Stimulated activated CD8-positive, alpha-beta memory T cell treated with anti-CD3 and anti-CD28 coated beads, Interleukin-7, amount 100 ng/mL, for 48 hours (primary cell): Measurements from ENCODE around the gene RNF149.
A peak's percentile ranks its signal among the peaks of the same experiment; 100 is the strongest.
"Not testable (repeated sequence)": the region's sequence is repeated elsewhere in the genome, so short reads cannot be mapped to it uniquely, and the experiment has no call there.

ENCODE experiments used
- DNase-seq, 2 donors: peaks; one replicate each; pipeline ENCODE4 v3.0.0-alpha.2; 2020; ENCODE audit warnings: low read depth in 1 of 2; ENCODE audit errors: extremely low read depth in 1 of 2

Gene RNF149

DNA sequence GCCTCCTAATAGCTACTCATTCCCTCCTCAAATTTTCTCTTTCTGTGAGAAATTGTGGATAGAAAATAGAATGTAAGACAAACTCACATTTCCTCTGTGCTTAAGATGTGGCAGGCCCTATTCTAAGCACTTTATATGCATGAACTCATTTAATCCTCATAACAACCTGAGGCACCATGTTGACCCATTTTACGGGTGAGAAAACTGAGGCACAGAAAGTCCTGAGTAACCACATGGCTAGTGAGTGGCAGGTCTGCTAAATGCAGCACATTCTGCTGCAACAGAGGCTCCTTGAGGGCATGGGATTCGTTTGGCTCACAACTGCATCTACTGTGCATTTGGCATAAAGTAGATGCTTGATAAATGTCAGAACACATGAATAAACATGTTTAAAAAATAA, 22.7 kb upstream of the RNF149 start:
- no peak for DNase-seq

DNA sequence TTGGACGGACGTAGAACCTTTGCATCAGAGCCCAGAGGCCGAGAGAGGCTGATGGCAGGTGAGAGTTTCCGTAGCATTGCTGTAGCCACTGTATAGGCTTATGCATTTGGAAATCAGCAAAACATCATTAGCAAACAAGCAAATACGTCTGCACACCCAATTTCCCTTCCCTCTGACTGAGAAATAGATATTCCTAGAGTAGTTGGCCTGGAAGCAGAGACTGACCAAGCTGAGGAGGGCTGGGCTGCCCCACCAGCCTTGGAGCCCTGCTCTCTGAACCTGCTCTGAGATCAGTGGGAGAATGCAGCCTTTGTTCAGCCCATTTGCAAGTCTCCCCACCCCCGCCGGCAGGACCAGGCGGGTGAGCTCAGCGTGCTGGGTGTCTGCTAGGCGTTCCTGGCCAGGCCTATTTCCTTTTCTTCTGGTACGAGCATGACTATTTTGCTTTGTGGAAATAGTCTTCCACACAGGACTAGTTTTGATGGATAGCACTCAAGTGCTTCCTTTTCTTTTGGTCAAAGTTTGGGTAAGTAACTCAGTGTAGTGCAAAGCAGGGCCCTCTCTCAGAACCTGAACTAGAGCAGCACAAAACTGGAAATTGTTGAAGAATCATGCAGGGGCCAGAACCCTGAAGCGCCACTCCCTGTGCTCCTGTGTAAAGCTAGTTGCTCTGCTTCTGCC, 21.9 kb upstream of the RNF149 start:
- peak in 1 of 2 donors; percentile 9 for DNase-seq

DNA sequence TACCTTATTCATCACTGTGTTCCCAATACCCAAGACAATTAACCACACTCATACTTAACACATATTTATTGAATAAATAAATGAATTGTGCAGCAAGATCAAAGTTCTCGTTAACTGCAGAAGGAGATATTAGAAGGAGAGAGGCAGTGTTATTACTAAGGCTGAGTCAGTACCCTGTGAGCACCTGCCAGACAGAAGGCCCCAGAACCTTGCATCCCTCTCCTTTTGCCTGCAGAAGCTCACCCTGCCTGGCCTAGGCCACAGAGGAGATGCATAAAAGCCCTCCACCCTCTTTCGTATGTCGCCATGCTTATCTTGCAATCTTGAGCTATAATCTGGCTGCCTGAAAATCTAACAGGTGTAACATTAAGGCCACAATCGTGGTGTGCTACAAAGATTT, 20.5 kb upstream of the RNF149 start:
- no peak for DNase-seq

DNA sequence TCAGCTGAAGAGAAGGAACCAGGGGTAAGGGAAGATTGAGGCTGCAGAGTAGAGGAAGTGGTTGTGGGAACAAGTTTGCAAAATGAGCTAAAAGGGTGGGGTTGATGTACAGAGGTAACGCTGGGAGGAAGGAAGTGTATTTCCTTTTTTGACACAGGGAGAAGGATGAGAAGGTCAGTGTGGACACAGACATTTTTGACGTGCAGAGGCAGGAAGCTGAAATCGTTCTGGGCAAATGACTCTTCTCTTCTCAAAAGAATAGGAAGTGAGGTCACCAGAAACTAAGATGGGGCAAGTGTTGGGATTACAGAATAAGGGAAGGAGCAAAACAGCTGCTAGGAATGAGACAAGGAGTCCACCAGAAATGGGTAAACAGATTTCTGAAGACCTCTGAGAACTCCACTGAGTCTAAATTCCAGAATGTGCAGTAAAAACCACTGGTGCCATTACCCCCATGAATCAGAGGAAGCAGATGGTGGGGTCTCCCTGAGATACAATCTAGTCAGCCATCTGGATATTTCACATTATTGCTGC, 20.0 kb upstream of the RNF149 start:
- DNase-seq, result no peak

DNA sequence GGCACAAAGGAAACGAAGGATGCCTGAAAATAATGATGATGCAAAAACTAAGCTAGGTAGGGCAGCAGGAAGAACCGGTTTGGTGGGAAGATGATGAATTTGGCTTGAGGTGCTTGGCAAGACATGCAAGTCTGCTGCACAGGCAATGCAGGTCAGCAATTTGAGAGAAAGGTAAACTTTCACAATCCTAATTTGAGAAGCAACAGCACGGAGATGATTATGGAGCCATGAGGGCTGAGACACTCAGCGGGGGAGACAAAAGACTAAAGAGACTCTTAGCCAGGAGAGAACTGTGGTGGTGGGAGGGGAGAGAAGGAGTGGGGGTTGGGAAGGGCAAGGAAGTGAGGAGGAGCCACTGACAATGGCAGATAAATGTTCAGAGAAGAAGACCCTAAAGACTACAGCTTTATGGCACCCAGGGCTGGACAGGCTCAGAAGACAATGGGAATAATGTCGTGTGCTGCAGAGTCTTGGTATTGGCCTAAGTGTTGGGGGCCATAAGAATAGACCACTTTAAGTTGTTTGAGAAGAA, 19.4 kb upstream of the RNF149 start:
- DNase-seq, result no peak

DNA sequence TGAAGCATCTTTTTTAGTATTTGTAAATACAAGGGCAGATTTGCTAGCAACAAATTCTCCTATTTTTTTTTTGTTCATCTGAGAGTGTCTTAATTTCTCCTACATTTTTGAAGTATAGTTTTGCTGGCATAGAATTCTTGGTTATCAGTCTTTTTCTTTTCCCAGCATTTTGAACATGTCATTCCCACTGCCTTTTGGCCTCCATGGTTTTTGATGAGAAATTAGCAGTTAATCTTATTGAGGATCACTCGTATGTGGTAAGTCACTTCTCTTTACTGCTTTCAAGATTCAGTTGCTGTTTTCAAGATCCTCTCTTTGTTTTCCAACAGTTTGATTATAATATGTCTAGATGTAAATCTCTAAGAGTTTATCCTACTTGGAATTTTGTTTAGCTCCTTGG, 16.9 kb upstream of the RNF149 start:
- no peak for DNase-seq

DNA sequence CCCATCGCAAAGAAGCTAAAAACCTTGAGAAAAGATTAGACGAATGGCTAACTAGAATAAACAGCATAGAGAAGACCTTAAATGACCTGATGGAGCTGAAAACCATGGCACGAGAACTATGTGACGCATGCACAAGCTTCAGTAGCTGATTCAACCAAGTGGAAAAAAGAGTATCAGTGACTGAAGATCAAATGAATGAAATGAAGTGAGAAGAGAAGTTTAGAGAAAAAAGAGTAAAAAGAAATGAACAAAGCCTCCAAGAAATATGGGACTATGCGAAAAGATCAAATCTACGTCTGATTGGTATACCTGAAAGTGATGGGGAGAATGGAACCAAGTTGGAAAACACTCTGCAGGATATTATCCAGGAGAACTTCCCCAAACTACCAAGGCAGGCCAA, 8.1 kb upstream of the RNF149 start:
- DNase-seq, result not testable (repeated sequence)

DNA sequence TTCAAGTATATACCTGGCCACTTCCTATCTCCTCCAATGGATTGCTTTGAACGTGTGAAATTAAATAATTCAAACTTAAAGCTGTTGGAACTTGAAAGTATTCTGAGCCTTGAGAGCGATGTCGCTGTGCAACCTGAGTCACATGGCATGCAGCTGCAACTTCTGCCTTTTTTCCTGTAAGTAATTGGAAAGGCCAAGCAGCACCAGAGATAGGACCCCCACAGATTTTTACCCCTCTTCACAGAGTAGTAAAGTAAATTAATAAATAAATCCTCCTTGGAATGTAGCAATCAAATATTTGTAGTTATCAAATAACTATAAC, 3.2 kb upstream of the RNF149 start:
- no peak for DNase-seq

DNA sequence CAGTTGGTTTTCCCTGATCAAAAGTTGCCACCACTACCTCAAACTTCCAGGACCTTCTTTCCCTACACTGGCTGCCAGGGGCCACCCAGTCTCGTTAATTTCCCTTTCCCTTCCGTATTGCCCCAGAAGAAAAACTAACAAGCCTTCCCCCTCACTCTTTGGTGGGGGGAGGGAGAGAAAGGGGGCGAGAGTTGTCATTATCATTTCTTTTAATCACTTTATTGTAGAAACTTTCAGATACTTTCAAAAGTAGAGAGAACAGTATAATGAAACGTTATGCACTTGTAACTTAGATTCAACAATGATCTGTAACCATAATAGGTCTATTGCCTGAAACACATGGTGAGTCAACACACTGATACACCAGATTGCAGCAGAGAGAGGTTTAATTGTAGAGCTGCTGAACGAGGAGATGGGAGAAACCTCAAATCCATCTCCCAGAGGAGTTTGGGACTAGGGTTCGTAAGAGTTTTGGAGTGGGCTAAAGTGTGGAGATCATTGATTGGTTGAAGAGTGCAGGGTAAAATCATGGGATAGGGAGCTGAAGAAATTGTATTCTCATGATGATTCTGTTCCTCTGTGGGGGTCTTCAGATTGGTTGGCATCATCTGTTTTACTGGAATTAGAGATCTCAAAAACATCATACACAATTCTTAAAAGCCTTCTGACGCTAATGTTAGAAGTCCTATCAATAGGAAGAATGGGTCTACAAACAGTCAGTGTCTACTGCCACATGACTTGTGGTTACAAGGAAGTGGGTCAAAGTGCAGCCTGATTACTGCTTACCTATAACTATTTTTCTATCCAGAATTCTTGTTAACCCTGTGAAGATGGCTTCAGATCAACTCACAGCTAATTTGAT, 2.6 kb upstream of the RNF149 start:
- no peak for DNase-seq

DNA sequence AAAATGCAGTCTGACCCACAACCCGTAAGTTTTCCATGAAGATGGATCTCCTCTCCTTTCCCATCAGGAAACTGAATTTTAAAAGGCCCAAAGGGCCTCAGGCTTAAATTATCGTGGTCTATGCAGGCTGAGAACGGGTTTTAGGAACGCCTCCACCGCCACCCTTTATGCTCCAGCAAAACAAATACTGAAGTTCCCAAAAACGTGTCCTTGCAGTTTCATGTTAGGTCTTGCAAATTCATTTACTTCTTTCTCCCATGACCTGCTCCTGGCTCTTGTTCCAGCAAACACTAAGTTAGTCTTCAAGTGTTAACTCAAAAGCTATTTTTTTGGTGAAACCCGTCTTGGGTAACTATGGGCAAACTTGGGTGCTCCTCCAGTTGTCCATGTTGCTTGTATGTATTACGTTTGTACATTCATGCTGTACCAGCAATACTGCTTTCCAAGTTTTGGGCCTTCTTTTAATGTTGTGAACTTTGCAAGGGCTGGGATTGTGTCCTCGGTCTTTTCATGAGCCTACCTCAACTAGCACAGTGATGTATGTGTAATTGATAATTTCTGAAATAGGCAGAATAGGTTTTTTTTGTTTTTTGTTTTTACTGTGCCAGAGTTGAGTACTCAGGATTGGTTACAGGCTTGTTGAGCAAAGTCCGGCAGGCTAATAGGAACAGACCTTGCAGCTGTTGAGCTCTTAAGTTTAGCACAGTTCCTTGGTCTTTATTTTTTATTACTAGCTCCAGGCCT, 1.8 kb upstream of the RNF149 start:
- DNase-seq, result no peak

DNA sequence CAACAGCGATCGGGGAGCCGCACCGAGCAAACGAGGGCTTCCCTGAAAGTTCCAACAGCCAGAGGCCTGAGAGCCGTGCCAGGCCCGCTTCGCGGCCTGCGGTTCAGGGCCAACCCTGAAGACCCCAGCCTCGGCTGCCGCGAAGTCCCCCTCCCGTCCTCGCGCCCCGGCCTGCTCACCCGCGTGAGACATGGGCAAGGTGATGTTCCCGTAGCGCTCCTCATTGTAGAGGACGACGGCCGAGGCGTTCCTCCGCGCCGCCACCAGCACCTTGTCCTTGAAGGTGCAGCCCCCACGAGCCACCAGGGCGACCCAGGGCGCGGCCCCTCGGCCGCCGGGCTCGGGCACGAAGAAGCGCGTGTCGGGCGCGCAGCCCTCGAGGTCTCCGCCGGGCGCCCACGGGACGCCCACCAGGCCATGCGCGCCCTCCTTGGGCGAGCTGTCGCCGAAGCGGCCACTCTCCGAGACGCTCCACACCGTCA, 510 bp downstream of the RNF149 start:
- no peak for DNase-seq

DNA sequence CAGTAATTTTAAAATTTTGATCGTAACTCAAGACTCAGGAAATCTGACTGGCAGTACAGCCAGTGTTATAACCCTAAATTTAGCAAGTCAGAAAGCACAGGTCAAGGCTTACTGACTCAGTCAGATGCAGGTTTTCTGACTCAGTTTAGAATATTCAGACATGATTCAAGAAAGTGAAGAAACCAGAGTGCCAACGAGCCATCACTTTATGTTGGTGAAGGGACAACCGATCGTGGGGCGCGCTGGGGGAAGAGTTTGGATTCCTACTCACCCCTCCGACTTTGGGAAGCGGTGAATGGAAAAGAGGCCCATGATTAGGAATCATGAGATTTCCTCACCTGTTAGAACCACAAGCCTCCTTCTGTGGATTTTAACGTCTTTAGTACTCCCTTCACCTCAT, 998 bp downstream of the RNF149 start:
- DNase-seq, result no peak

DNA sequence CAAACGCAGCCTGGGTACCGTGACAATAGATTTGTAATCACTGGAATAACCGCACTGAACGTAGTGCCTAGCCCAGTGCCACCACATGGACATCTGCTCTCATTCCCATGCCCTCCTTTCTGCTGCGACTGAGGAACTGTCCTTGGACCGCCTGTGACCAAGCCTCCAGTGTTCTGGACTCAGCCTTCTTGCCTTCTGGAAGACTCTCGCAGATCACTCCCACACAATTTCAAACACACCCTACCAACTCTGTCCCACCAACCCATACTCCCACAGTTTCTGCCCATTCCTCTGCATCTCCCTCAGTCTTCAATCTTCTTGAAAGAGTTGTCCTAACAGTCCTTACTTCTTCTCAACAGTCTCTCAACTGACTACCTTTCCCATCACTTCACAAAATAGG, 2.1 kb downstream of the RNF149 start:
- no peak for DNase-seq

DNA sequence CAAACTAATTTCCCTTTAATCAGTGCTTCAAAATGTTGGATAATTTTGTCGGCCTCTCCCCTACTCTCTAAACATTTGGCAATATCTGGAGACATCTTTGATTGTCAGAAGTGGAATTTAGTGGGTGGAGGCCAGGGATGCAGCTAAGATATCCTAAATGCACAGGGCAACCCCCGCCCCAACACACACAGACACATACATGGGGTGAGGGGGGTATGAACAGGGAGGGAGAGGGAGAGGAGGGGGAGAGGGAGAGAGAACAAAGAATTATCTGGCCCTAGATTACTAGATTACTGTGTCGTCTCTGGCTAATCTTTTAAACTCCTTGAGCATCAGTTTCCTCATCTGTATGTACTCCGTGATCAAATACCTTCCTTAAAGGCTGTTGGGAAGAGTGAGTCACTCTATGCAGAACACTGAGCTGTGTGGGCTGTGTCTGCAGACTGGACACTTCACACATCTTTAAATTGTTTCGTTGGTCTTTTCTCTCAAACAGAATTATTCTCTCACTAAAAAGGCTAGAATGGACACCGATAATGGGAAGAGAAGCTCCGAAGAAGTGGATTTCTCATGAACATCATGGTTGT, 2.9 kb downstream of the RNF149 start:
- no peak for DNase-seq

DNA sequence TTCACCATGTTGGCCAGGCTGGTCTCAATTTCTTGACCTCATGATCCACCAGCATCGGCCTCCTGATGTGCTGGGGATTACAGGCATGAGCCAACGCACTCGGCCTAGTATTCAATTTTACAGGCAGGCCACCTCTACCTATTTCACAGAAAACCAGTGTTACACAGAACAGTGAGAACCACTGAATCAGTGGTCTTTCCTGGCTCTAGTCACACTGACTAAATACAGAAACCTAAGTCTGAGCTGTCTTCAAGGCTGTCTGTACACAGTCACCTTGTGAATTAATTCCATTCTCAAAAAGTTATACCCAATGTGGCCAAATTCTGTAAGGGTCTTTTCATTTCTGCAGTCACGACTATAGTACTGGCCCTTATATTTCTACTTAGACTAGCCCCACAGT, 3.5 kb downstream of the RNF149 start:
- no peak for DNase-seq

DNA sequence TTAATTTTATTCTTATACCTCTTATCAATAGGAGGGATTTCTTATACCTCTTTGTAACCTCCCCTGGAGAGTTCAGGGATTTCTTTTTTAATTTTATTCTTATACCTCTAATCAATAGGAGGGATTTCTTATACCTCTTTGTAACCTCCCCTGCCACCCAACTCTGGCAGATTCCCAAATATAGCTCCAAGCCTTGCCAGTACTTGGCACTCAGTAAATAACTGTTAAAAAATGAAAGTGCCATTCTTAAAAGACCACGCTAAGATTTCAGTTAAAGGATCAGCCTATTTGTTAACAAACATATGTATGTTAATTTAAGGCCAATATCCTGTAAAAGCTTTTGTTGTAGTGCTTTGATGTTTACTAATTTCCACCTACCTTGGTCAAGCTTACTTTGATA, 4.8 kb downstream of the RNF149 start:
- DNase-seq, result no peak

DNA sequence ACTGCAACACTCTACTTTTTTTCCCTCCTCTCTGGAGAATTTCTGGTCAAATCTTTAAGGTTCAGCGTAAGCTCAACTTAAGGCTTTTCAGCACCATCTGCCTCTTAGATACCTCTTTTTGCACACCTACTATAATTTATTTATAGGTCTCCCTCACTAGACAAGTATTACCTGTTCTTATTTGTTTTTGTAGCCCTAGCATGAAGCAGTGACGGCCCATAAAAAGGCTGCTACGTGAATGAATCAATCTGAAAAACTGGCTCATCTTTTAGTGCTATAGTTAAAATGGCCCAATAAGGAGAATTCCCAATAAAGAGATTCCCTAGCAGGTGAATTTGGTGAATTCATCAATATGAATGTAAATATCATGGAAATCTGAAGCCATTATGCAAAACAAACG, 6.5 kb downstream of the RNF149 start:
- DNase-seq, result no peak

DNA sequence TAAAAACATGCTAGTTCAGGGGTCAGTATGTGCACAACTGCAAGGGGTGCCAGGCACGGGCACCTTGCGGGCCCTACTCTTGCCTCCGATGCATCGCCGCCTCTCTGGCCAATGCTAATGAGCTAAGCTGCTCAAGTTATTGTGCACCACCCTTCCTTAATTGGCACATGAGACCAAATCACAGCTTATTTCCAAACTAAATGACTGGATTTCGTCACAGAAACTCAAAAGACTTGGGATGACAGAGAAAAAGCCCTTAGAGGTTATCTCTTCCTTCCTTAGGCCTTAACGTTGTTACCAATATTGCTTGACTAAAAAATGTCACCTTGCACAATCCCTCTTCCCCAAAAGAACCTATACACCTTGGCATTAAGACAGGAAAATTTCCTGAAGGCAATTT, 7.7 kb downstream of the RNF149 start:
- no peak for DNase-seq

DNA sequence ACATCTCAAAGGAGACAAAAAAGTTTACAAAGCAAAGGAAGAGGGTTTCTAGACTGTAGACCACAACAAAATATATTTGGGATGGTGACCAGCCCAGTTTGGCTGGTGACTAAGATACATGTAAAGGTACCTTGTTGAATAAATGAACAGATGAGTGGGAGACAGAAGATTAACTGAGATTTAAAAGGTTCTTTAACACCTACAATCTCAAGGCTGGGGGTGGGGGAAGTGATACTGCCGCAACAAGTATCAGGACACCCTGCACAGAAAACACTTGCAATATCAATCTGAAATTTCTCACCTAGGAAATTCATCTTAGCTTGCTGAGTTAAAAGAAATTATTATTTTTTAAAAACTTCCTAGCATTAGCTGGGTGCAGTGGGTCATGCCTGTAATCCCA, 8.3 kb downstream of the RNF149 start:
- peak in 1 of 2 donors; percentile 8 for DNase-seq

DNA sequence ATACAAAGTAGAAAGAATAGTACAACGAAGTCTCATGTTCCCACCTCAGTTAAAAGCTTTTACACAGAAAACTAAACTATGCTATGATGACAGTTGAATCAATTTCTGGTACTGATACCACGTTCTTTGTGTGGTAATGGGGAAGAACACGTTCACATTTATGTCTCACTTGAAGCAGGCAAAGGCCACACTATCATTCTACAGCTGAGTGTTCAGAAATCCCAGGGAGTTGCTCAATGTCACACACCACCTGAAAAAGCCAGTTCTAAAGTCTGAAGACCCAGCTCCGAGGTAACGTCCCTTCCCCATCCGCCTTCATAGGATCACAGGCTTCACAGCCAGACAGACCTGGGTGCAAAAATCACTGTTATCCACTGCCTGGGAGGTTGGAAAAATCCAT, 8.9 kb downstream of the RNF149 start:
- no peak for DNase-seq

DNA sequence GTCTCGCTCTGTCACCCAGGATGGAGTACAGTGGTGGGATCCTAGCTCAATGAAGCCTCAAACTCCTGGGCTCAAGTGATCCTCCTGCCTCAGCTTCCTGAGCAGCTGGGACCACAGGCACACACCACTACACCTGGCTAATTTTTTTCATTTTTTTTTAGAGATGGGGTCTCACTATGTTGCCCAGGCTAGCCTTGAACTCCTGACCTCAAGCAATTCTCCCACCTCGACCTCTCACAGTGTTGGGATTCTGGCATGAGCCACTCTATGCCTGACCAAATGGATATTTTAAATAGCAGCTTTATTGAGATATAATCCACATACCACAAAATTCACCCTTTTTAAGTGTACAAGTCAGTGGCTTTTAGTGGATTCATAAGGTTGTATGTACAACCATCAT, 11.1 kb downstream of the RNF149 start:
- no peak for DNase-seq
